Neural cell (in vitro differentiated cells): ENCODE measurements around the gene TBRG1. TPM values are rescaled to one million over a fixed set of nuclear protein-coding genes. Genes with fewer than 3 reads are reported as not detected.
A peak's percentile ranks its signal among the peaks of the same experiment; 100 is the strongest.

ENCODE experiments used
- H2AFZ ChIP-seq: fragments of 200-600, 300-800 bp; sonication (generic), shearing (Covaris generic); 2 replicates; pipeline ENCODE4 v1.6.0; 2014; ENCODE audit warnings: low read depth, mild to moderate bottlenecking, antibody characterized with exemption, low read length, moderate library complexity
- H3F3A ChIP-seq: fragments of 200-600 bp; shearing (Covaris generic); 2 replicates; pipeline ENCODE4 v1.6.1; 2016; ENCODE audit warnings: mild to moderate bottlenecking, moderate library complexity, mixed read lengths, antibody characterized with exemption, low read length; ENCODE audit not compliant: insufficient read depth, poor library complexity, severe bottlenecking
- H3K27ac ChIP-seq: fragments of 200-600, 300-800 bp; sonication (generic), shearing (Covaris generic); 2 replicates; pipeline ENCODE4 v1.5.1; 2014; ENCODE audit warnings: mild to moderate bottlenecking, low read length, moderate library complexity
- H3K27me3 ChIP-seq: fragments of 300-800, 200-600 bp; sonication (generic), shearing (Covaris generic); 2 replicates; pipeline ENCODE4 v1.6.0; 2014; ENCODE audit warnings: mild to moderate bottlenecking, low read depth, low read length, moderate library complexity; ENCODE audit not compliant: insufficient read depth
- H3K36me3 ChIP-seq: fragments of 300-800, 200-600 bp; sonication (generic), shearing (Covaris generic); 2 replicates; pipeline ENCODE4 v1.5.1; 2014; ENCODE audit warnings: mild to moderate bottlenecking, antibody characterized with exemption, low read length, moderate library complexity; ENCODE audit not compliant: insufficient read depth
- H3K4me2 ChIP-seq: fragments of 300-800, 200-600 bp; sonication (generic), shearing (Covaris generic); 2 replicates; pipeline ENCODE4 v1.6.0; 2014; ENCODE audit warnings: mild to moderate bottlenecking, low read length
- H3K4me3 ChIP-seq: fragments of 300-800, 200-600 bp; sonication (generic), shearing (Covaris generic); 2 replicates; pipeline ENCODE4 v1.5.1; 2014; ENCODE audit warnings: mild to moderate bottlenecking, low read length, moderate library complexity
- H3K79me2 ChIP-seq: fragments of 200-600 bp; shearing (Covaris generic); replicated peaks from 2 replicates; pipeline ENCODE4 v1.6.0; 2014; ENCODE audit warnings: mild to moderate bottlenecking, low read length, moderate library complexity; ENCODE audit not compliant: insufficient read depth
- H3K9ac ChIP-seq: fragments of 300-800, 200-600 bp; sonication (generic), shearing (Covaris generic); 2 replicates; pipeline ENCODE4 v1.6.1; 2016; ENCODE audit warnings: mild to moderate bottlenecking, low read length, mixed read lengths
- H3K9me2 ChIP-seq: fragments of 200-600 bp; shearing (Covaris generic); 2 replicates; pipeline ENCODE4 v1.6.1; 2016; ENCODE audit warnings: mild to moderate bottlenecking, low read length, mixed read lengths; ENCODE audit not compliant: insufficient read depth
- H3K9me3 ChIP-seq: fragments of 200-600, 300-800 bp; sonication (generic), shearing (Covaris generic); 2 replicates; pipeline ENCODE4 v1.6.1; 2016; ENCODE audit warnings: mild to moderate bottlenecking, mixed run types, low read length, moderate library complexity, mixed read lengths
- H4K20me1 ChIP-seq: fragments of 200-600 bp; shearing (Covaris generic); 2 replicates; pipeline ENCODE4 v1.6.1; 2016; ENCODE audit warnings: mild to moderate bottlenecking, mixed run types; ENCODE audit not compliant: insufficient read depth
- CTCF ChIP-seq: fragments of 450-650 bp; IDR thresholded peaks from 2 replicates; pipeline ENCODE4 v1.5.1; 2014; ENCODE audit warnings: antibody characterized with exemption, mild to moderate bottlenecking, moderate library complexity; ENCODE audit not compliant: poor library complexity, severe bottlenecking
- EP300 ChIP-seq: fragments of 450-650 bp; conservative IDR thresholded peaks from 2 replicates; pipeline ENCODE4 v1.6.1; 2014; ENCODE audit warnings: antibody characterized with exemption, mild to moderate bottlenecking, moderate library complexity; ENCODE audit not compliant: poor library complexity, severe bottlenecking
- EZH2 ChIP-seq: fragments of 200-600, 300-800 bp; shearing (Covaris generic), sonication (generic); IDR thresholded peaks from 2 replicates; pipeline ENCODE4 v1.6.1; 2014; ENCODE audit warnings: antibody characterized with exemption, low read length, borderline replicate concordance, mild to moderate bottlenecking; ENCODE audit not compliant: insufficient read depth, poor library complexity, severe bottlenecking
- MXI1 ChIP-seq: fragments of 450-650 bp; conservative IDR thresholded peaks from 2 replicates; pipeline ENCODE4 v1.6.1; 2014; ENCODE audit warnings: antibody characterized with exemption, mild to moderate bottlenecking; ENCODE audit not compliant: poor library complexity, severe bottlenecking
- POLR2AphosphoS5 ChIP-seq: IDR thresholded peaks from 2 replicates; pipeline ENCODE4 v1.6.1; 2012
- RAD21 ChIP-seq: fragments of 450-650 bp; conservative IDR thresholded peaks from 2 replicates; pipeline ENCODE4 v1.6.1; 2014; ENCODE audit warnings: antibody characterized with exemption, mild to moderate bottlenecking, moderate library complexity
- SMC3 ChIP-seq: fragments of 450-650 bp; conservative IDR thresholded peaks from 2 replicates; pipeline ENCODE4 v1.6.1; 2014; ENCODE audit warnings: antibody characterized with exemption, mild to moderate bottlenecking, moderate library complexity; ENCODE audit not compliant: poor library complexity
- TAF1 ChIP-seq: IDR thresholded peaks from 2 replicates; pipeline ENCODE4 v1.6.1; 2012; ENCODE audit warnings: low read depth
- polyA plus RNA-seq: library from polyadenylated mRNA; depleted of rRNA; stranded (reverse); fragments of >200 nt; gene quantifications from 2 replicates; pipeline ENCODE4 v1.2.3, GENCODE V29; 2014
- TF ChIP-seq, protein P1 (sequence below): IDR thresholded peaks from 2 replicates; pipeline ENCODE4 v1.6.1; 2012; ENCODE audit warnings: borderline replicate concordance

The TBRG1 gene
- polyA plus RNA-seq, 1 donor from 2014 or later: 83.2 TPM

GRCh38 chr11:124656774-124657630 is 34.3 kb downstream of the TBRG1 start:
- no peaks in the 10 kb centered on the region for H3K27me3 ChIP-seq
- H3K79me2 ChIP-seq: no peaks in the 10 kb centered on the region
- no peaks in the 10 kb centered on the region for H3K36me3 ChIP-seq
- no peaks in the 10 kb centered on the region for H4K20me1 ChIP-seq
- H3K4me3 ChIP-seq: peak overlapping the region; percentile 61
- H3F3A ChIP-seq: peaks cover 12% of the 10 kb centered on the region
- H2AFZ ChIP-seq: peak overlapping the region; percentile 67
- no peaks in the 10 kb centered on the region for H3K9me3 ChIP-seq
- TF ChIP-seq, protein P1, sequence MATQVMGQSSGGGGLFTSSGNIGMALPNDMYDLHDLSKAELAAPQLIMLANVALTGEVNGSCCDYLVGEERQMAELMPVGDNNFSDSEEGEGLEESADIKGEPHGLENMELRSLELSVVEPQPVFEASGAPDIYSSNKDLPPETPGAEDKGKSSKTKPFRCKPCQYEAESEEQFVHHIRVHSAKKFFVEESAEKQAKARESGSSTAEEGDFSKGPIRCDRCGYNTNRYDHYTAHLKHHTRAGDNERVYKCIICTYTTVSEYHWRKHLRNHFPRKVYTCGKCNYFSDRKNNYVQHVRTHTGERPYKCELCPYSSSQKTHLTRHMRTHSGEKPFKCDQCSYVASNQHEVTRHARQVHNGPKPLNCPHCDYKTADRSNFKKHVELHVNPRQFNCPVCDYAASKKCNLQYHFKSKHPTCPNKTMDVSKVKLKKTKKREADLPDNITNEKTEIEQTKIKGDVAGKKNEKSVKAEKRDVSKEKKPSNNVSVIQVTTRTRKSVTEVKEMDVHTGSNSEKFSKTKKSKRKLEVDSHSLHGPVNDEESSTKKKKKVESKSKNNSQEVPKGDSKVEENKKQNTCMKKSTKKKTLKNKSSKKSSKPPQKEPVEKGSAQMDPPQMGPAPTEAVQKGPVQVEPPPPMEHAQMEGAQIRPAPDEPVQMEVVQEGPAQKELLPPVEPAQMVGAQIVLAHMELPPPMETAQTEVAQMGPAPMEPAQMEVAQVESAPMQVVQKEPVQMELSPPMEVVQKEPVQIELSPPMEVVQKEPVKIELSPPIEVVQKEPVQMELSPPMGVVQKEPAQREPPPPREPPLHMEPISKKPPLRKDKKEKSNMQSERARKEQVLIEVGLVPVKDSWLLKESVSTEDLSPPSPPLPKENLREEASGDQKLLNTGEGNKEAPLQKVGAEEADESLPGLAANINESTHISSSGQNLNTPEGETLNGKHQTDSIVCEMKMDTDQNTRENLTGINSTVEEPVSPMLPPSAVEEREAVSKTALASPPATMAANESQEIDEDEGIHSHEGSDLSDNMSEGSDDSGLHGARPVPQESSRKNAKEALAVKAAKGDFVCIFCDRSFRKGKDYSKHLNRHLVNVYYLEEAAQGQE: peak; percentile 97
- TF ChIP-seq CTCF (peak; percentile 16), RAD21 (peak; percentile 38), TAF1 (peak; percentile 47), EZH2 (no peak), EP300 (peak; percentile 68), MXI1 (peak; percentile 44), POLR2AphosphoS5 (peak; percentile 76), SMC3 (peak; percentile 57)
- H3K27ac ChIP-seq: peak overlapping the region; percentile 97
- peak overlapping the region; percentile 56 for H3K4me2 ChIP-seq
- H3K9me2 ChIP-seq: no peaks in the 10 kb centered on the region
- H3K9ac ChIP-seq: peak overlapping the region; percentile 73

DNA sequence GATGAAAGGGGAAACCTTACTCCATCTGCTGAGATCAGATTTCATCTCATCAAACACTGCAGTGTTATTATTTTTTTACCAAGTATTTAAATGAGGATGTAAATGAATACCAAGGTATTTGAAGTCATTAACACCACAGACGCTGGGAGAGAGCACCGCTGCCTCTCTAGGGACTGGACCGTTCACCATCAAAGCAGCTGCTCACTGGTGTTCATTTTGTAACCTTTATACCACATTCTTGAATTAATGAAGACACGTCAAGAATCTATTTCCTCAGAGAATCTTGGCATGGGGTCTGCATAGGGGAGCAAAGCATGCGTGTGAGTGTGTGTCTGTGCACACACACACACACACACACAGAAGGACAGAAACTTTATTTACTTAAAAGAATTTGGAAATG is 35.2 kb downstream of the TBRG1 start:
- H3K79me2 ChIP-seq: no peaks in the 10 kb centered on the region
- peak overlapping the region; percentile 97 for H3K27ac ChIP-seq
- TF ChIP-seq, protein P1: no peak
- TF ChIP-seq SMC3: no peak
- no peak for TF ChIP-seq EZH2
- TF ChIP-seq TAF1: no peak
- TF ChIP-seq RAD21: no peak
- TF ChIP-seq EP300: no peak
- no peak for TF ChIP-seq CTCF
- no peak for TF ChIP-seq MXI1
- no peak for TF ChIP-seq POLR2AphosphoS5
- H3K4me3 ChIP-seq: peak overlapping the region; percentile 61
- H3F3A ChIP-seq: peaks cover 12% of the 10 kb centered on the region
- no peak overlapping the region for H2AFZ ChIP-seq
- H4K20me1 ChIP-seq: no peaks in the 10 kb centered on the region
- H3K9ac ChIP-seq: peak overlapping the region; percentile 73
- no peaks in the 10 kb centered on the region for H3K9me3 ChIP-seq
- no peaks in the 10 kb centered on the region for H3K9me2 ChIP-seq
- no peaks in the 10 kb centered on the region for H3K27me3 ChIP-seq
- no peaks in the 10 kb centered on the region for H3K36me3 ChIP-seq
- peak overlapping the region; percentile 56 for H3K4me2 ChIP-seq
